ENCODE data around the gene MYO1F.

DNA sequence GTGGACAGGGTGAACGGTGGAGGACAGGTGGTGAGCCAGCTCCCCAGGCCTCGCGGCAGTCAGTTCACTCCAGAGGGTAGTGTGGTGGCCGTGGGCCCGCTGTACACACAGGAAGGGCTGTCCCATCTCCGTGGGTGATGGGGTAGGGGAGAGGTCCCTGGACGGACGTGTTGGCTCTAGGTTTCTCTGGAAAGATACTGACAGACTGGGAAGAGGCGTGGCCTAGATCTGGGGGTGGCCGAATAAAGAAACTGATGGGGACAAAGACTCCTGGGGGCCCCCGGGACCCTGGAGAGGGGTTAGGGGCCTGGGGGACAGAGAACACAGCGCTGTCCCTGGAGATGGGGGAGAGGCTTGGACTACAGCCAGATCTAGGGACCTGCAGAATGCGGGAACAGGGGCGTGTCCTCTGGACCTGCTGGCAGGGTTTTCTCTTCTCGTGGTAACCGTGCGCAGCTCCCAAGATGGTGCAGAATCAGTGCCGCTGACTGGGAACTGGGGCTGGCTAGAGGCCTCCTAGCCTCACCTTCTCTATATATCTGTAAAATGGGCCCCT lies 70.8 kb downstream of the MYO1F start:
- TF ChIP-seq, protein P1, sequence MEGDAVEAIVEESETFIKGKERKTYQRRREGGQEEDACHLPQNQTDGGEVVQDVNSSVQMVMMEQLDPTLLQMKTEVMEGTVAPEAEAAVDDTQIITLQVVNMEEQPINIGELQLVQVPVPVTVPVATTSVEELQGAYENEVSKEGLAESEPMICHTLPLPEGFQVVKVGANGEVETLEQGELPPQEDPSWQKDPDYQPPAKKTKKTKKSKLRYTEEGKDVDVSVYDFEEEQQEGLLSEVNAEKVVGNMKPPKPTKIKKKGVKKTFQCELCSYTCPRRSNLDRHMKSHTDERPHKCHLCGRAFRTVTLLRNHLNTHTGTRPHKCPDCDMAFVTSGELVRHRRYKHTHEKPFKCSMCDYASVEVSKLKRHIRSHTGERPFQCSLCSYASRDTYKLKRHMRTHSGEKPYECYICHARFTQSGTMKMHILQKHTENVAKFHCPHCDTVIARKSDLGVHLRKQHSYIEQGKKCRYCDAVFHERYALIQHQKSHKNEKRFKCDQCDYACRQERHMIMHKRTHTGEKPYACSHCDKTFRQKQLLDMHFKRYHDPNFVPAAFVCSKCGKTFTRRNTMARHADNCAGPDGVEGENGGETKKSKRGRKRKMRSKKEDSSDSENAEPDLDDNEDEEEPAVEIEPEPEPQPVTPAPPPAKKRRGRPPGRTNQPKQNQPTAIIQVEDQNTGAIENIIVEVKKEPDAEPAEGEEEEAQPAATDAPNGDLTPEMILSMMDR (IDR thresholded peaks at IDR 0.05): no peak
- TF ChIP-seq POLR2A (IDR thresholded peaks at IDR 0.05): no peak

Data from lower leg skin (tissue), 3 donors.